Mesenchymal stem cell (in vitro differentiated cells and primary cell): Measurements from ENCODE around the gene DOK7.

Source experiments
- DNase-seq: peaks from one replicate; pipeline ENCODE4 v3.0.0-alpha.2; 2013
- H2AFZ ChIP-seq: one replicate; pipeline ENCODE4 v1.6.1; 2013; ENCODE audit warnings: low read depth, mild to moderate bottlenecking, control low read depth, inconsistent platforms, low read length, moderate library complexity
- H2AK5ac ChIP-seq: 2 replicates; pipeline ENCODE4 v1.6.1; 2013; ENCODE audit warnings: low read length, moderate library complexity, mild to moderate bottlenecking, inconsistent platforms; ENCODE audit not compliant: severe bottlenecking
- H2BK120ac ChIP-seq: one replicate; pipeline ENCODE4 v1.6.1; 2013; ENCODE audit warnings: low read depth, mild to moderate bottlenecking, inconsistent platforms, low read length, moderate library complexity
- H2BK12ac ChIP-seq, 2 experiments: one replicate each; pipeline ENCODE4 v1.6.1; 2013; ENCODE audit warnings: inconsistent platforms in 2 of 2, low read length in 2 of 2, mild to moderate bottlenecking in 2 of 2, moderate library complexity in 2 of 2, control low read depth in 1 of 2
- H2BK15ac ChIP-seq: one replicate; pipeline ENCODE4 v1.6.1; 2013; ENCODE audit warnings: mild to moderate bottlenecking, low read depth, inconsistent platforms; ENCODE audit not compliant: poor library complexity, severe bottlenecking
- H2BK5ac ChIP-seq: 2 replicates; pipeline ENCODE4 v1.6.1; 2013; ENCODE audit warnings: low read depth, mild to moderate bottlenecking, low read length, control low read depth, inconsistent platforms; ENCODE audit not compliant: poor library complexity, severe bottlenecking
- H3K14ac ChIP-seq, 2 experiments: one replicate each; pipeline ENCODE4 v1.6.1; 2013; ENCODE audit warnings: inconsistent platforms in 2 of 2, low read length in 2 of 2, control low read depth in 1 of 2, mild to moderate bottlenecking in 1 of 2, moderate library complexity in 1 of 2
- H3K18ac ChIP-seq, 2 experiments: one replicate each; pipeline ENCODE4 v1.6.1; 2013; ENCODE audit warnings: inconsistent platforms in 2 of 2, low read length in 2 of 2, control low read depth in 1 of 2, low read depth in 1 of 2, mild to moderate bottlenecking in 1 of 2
- H3K23ac ChIP-seq, 2 experiments: one replicate each; pipeline ENCODE4 v1.6.1; 2013; ENCODE audit warnings: inconsistent platforms in 2 of 2, low read length in 2 of 2, mild to moderate bottlenecking in 2 of 2, moderate library complexity in 2 of 2, control low read depth in 1 of 2
- H3K27ac ChIP-seq: 2 replicates; pipeline ENCODE4 v1.5.1; 2013; ENCODE audit warnings: mild to moderate bottlenecking, moderate library complexity, low read length, control low read depth, inconsistent platforms; ENCODE audit not compliant: poor library complexity, severe bottlenecking
- H3K27me3 ChIP-seq, 2 experiments: 2 replicates each; pipeline versions ENCODE4 v1.6.1 to v1.7.0; 2013; ENCODE audit warnings: low read length in 2 of 2, mild to moderate bottlenecking in 2 of 2, moderate library complexity in 2 of 2, control low read depth in 1 of 2, inconsistent platforms in 1 of 2; ENCODE audit not compliant: control insufficient read depth in 1 of 2, insufficient read depth in 1 of 2
- H3K36me3 ChIP-seq, 2 experiments: 2 replicates each; pipeline versions ENCODE4 v1.6.1 to v1.7.0; 2013; ENCODE audit warnings: low read length in 2 of 2, control low read depth in 1 of 2, inconsistent platforms in 1 of 2, low read depth in 1 of 2, mild to moderate bottlenecking in 1 of 2; ENCODE audit not compliant: insufficient read depth in 2 of 2, control insufficient read depth in 1 of 2
- H3K4ac ChIP-seq, 2 experiments: one replicate each; pipeline ENCODE4 v1.6.1; 2013; ENCODE audit warnings: inconsistent platforms in 2 of 2, low read length in 2 of 2, mild to moderate bottlenecking in 2 of 2, moderate library complexity in 2 of 2, control low read depth in 1 of 2, low read depth in 1 of 2
- H3K4me1 ChIP-seq: 2 replicates; pipeline ENCODE4 v1.6.1; 2013; ENCODE audit warnings: low read depth, low read length, control low read depth; ENCODE audit not compliant: control insufficient read depth, insufficient read depth
- H3K4me2 ChIP-seq: 2 replicates; pipeline ENCODE4 v1.6.1; 2013; ENCODE audit warnings: low read length, mild to moderate bottlenecking, inconsistent platforms; ENCODE audit not compliant: poor library complexity, severe bottlenecking
- H3K4me3 ChIP-seq, 2 experiments: 2 replicates each; pipeline versions ENCODE4 v1.5.1 to v1.7.0; 2013; ENCODE audit warnings: low read length in 2 of 2, mild to moderate bottlenecking in 2 of 2, control low read depth in 1 of 2, low read depth in 1 of 2; ENCODE audit not compliant: insufficient read depth in 1 of 2
- H3K79me1 ChIP-seq: replicated peaks from 2 replicates; pipeline ENCODE4 v1.6.1; 2013; ENCODE audit warnings: mild to moderate bottlenecking, control low read depth, low read length, inconsistent platforms; ENCODE audit not compliant: poor library complexity, severe bottlenecking
- H3K9ac ChIP-seq: 2 replicates; pipeline ENCODE4 v1.7.0; 2013; ENCODE audit warnings: mild to moderate bottlenecking, low read length, moderate library complexity
- H3K9me3 ChIP-seq: 2 replicates; pipeline ENCODE4 v1.7.0; 2013; ENCODE audit warnings: mild to moderate bottlenecking, low read length; ENCODE audit not compliant: control insufficient read depth
- H4K8ac ChIP-seq: one replicate; pipeline ENCODE4 v1.6.1; 2013; ENCODE audit warnings: inconsistent platforms, mild to moderate bottlenecking, low read length, moderate library complexity
- H4K91ac ChIP-seq: one replicate; pipeline ENCODE4 v1.6.1; 2013; ENCODE audit warnings: mild to moderate bottlenecking, low read length, inconsistent platforms
- WGBS: methylation state at CpG from one replicate; pipeline ENCODE4 v1.1.7; 2013; ENCODE audit warnings: mixed read lengths; 5-methylcytosine and 5-hydroxymethylcytosine counted together

Gene DOK7

DNA sequence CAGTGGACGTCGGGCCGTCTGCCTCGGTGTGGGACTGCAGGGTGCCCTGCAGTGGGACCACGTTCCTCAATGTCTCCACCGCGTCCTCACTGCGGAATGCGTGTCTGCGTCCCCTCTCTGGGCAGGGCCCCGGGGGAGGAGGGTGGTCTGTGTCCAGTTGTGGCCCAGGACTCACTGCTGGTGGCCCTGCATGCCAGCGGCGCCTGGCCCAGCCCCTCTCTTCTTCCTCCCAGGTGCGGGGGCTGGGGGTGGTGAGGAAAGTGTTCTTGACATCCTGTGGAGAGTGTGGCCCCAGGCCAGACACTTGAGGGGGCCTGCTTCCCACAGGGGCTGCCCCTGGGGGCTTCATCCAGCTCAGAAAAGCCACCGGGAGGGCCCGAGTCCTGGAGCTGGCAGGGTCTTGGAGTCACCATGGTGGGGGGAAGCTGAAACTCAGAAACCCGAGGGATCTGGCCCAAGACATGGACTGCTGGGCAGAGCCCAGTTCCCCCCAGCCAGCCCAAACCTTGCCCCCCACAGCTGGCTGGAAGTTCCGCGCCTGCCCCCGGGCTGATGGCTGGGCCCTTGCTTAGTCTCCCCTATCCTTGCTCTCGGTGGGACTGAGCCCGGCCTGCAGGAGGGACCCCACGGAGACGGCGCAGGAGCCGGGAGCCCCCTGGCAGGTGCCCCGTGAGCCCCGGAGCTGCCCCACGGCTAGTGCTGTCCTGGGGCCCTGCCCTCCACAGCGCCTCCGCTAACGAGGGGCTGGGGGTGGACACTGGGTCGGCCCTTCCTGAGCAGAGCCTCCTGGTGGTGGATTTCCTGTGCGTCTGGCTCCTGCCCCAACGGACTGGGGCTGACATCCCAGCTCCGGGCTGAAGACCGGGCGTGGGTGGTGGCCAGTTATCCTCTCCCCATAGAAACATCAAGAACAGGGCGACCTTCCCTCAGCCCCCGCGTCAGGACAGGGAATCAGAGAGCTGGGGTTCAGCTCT, 2.9 kb downstream of the DOK7 start:
- H3K9me3 ChIP-seq, result no peaks in the 10 kb centered on the region
- H3K27me3 ChIP-seq, result peaks cover 36 to 72% of the 10 kb centered on the region in 2 experiments
- H3K18ac ChIP-seq, result no peak overlapping the region
- H4K8ac ChIP-seq, result no peak overlapping the region
- H3K23ac ChIP-seq, result no peak overlapping the region
- H3K9ac ChIP-seq, result no peak overlapping the region
- WGBS, result 82% methylated on average over 38 of the region's 41 CpGs
- H2AFZ ChIP-seq, result no peak overlapping the region
- no peaks in the 10 kb centered on the region for H3K79me1 ChIP-seq
- no peak overlapping the region for H2BK5ac ChIP-seq
- no peak overlapping the region for H3K27ac ChIP-seq
- no peak overlapping the region for H2BK120ac ChIP-seq
- H2BK15ac ChIP-seq, result no peak overlapping the region
- H3K36me3 ChIP-seq, result no peaks in the 10 kb centered on the region
- no peak overlapping the region for H2BK12ac ChIP-seq
- H3K4me1 ChIP-seq, result peaks cover 18% of the 10 kb centered on the region
- H3K4me2 ChIP-seq, result no peak overlapping the region
- no peak overlapping the region for H3K4ac ChIP-seq
- H4K91ac ChIP-seq, result no peak overlapping the region
- no peak overlapping the region for H2AK5ac ChIP-seq
- no peak for DNase-seq
- no peak overlapping the region for H3K4me3 ChIP-seq
- H3K14ac ChIP-seq, result no peak overlapping the region

DNA sequence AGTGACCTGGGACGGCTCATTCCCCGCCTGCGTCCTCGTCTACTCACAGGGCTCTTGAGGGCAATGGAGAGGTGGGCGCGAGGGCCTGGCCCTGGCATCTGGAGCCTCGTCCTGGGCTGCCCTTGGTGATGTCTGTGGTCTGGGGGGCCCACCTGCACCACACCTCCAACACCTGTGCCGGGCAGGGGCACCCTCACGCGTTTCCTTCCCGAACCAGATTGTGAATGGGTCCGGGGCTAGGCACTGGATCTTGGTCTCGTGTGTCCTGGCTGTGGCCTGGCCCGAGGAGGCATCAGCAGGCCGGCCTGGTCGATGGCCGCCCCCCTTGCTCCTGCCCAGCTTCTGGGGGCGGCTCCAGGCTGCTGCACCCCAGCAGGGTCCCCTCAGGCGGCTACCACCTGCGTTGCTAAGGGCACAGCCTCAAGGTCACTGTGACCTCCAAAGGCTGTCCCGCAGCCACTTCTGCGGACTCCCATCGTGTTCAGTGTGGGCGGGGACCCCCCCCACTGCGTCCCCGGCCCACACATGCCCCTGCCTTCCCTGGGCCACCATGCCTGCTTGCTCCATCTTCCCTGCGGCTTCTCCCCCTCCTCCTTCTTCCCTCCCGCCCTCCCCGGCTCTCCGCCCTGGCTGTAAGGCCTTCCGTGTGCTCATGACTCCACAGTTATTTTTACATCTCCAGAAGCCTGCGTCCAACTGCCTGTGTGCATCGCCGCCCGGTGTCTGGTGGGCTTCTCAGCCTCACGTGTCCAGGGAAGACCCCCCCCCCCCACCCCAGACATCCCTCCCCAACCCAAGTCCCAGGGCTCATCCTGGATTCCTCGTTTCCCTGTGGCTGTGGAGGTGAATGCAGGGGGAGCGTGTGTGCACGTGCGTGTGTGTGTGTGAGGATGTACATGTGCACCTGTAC, 3.8 kb downstream of the DOK7 start:
- DNase-seq, result no peak
- Histone ChIP-seq H3K4me2 (no peak overlapping the region), H3K9me3 (no peaks in the 10 kb centered on the region), H3K4ac (no peak overlapping the region), H3K27me3 (peaks cover 30 to 66% of the 10 kb centered on the region in 2 experiments), H3K23ac (no peak overlapping the region), H3K79me1 (no peaks in the 10 kb centered on the region), H4K8ac (no peak overlapping the region), H2AK5ac (no peak overlapping the region), H3K18ac (no peak overlapping the region), H3K9ac (no peak overlapping the region), H2BK120ac (no peak overlapping the region), H3K4me3 (no peak overlapping the region), H4K91ac (no peak overlapping the region), H3K14ac (no peak overlapping the region), H3K36me3 (no peaks in the 10 kb centered on the region), H2BK12ac (no peak overlapping the region), H2AFZ (no peak overlapping the region), H2BK5ac (no peak overlapping the region), H2BK15ac (no peak overlapping the region), H3K27ac (no peak overlapping the region), H3K4me1 (peaks cover 12% of the 10 kb centered on the region)
- WGBS, result 89% methylated on average over 35 of the region's 40 CpGs

DNA sequence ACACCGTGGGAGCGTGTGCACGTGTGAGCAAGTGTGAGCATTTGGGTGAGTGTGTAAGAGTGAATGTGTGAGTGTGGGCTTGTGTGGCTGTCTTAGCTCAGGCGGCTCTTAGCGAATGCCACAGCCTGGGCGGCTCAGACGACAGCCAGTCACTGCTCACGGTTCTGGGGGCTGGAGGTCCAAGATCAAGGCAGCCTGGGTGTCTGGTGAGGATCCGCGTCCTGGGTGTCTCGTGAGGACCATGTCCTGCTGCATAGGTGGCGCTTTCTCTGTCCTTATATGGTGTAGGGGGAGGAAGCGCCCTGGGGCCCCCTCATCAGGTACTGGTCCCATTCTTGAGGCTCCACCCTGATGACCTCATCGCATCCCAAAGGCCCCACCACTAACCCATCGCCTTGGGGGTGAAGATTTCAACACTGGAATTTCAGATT, 4.5 kb downstream of the DOK7 start:
- peaks cover 23 to 59% of the 10 kb centered on the region in 2 experiments for H3K27me3 ChIP-seq
- no peak overlapping the region for H3K9ac ChIP-seq
- no peak overlapping the region for H2AK5ac ChIP-seq
- H3K4me2 ChIP-seq, result no peak overlapping the region
- WGBS, result 85% methylated on average over 15 of the region's 15 CpGs
- no peaks in the 10 kb centered on the region for H3K36me3 ChIP-seq
- H3K9me3 ChIP-seq, result no peaks in the 10 kb centered on the region
- H3K23ac ChIP-seq, result no peak overlapping the region
- no peak overlapping the region for H3K27ac ChIP-seq
- no peaks in the 10 kb centered on the region for H3K79me1 ChIP-seq
- H2AFZ ChIP-seq, result no peak overlapping the region
- H3K4me1 ChIP-seq, result peaks cover 12% of the 10 kb centered on the region
- no peak overlapping the region for H3K4ac ChIP-seq
- no peak overlapping the region for H2BK120ac ChIP-seq
- no peak overlapping the region for H3K14ac ChIP-seq
- no peak overlapping the region for H3K18ac ChIP-seq
- no peak overlapping the region for H2BK15ac ChIP-seq
- H3K4me3 ChIP-seq, result no peak overlapping the region
- H4K8ac ChIP-seq, result no peak overlapping the region
- DNase-seq, result no peak
- no peak overlapping the region for H4K91ac ChIP-seq
- no peak overlapping the region for H2BK5ac ChIP-seq
- no peak overlapping the region for H2BK12ac ChIP-seq

DNA sequence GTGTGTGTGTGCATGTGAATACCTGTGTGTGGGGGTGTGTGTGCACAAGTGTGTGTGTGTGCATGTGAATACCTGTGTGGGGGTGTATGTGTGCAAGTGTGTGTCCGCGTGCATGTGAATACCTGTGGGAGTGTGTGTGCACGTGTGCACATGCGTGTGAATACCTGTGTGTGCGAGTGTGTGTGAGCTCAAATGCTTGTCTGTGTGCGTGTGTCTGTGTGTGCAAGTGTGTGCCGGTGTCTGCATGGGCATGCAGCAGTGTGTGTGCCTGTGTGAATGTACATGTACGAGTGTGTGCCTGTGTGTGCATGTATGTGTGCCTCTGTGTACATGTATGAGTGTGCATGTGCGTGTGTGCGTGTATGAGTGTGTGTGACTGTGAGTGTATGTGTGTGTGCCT, 5.0 kb downstream of the DOK7 start:
- H3K4me2 ChIP-seq, result no peak overlapping the region
- H3K27ac ChIP-seq, result no peak overlapping the region
- no peak overlapping the region for H3K4ac ChIP-seq
- DNase-seq, result no peak
- no peak overlapping the region for H3K23ac ChIP-seq
- WGBS, result 95% methylated on average over 10 of the region's 10 CpGs
- no peak overlapping the region for H2BK5ac ChIP-seq
- no peaks in the 10 kb centered on the region for H3K79me1 ChIP-seq
- H2BK12ac ChIP-seq, result no peak overlapping the region
- H4K91ac ChIP-seq, result peak overlapping the region; percentile 3
- H3K9ac ChIP-seq, result no peak overlapping the region
- H2BK15ac ChIP-seq, result no peak overlapping the region
- H2AFZ ChIP-seq, result no peak overlapping the region
- peaks cover 21 to 57% of the 10 kb centered on the region in 2 experiments for H3K27me3 ChIP-seq
- H3K4me3 ChIP-seq, result no peak overlapping the region
- H3K18ac ChIP-seq, result no peak overlapping the region
- peaks cover 8% of the 10 kb centered on the region for H3K4me1 ChIP-seq
- H3K9me3 ChIP-seq, result no peaks in the 10 kb centered on the region
- no peak overlapping the region for H2BK120ac ChIP-seq
- H3K36me3 ChIP-seq, result no peaks in the 10 kb centered on the region
- H3K14ac ChIP-seq, result no peak overlapping the region
- no peak overlapping the region for H2AK5ac ChIP-seq
- no peak overlapping the region for H4K8ac ChIP-seq
